Measurements from ENCODE around the gene MEP1A. TPM values are rescaled to one million over a fixed set of nuclear protein-coding genes. Genes with fewer than 3 reads are reported as not detected.

The MEP1A gene
- polyA plus RNA-seq, 2 of the 4 experiments (the other 2 are of a cell fraction) = not detected

GRCh38 chr6:46848684-46849360 lies 55.6 kb downstream of the MEP1A start:
- Histone ChIP-seq H3K27ac (peak overlapping the region; percentile 41 to 44; a peak in 2 of 6 replicates), H3K4me1 (0 out of 3 replicates have a peak, but pooled peaks cover 3% of the 10 kb centered on the region), H3K9me3 (no peaks in the 10 kb centered on the region), H3K4me3 (0 out of 3 replicates have a peak overlapping the region, but pooled peaks have one; percentile 22), H3K4me2 (peak overlapping the region; percentile 89)
- no peak for FAIRE-seq
- peak; percentile 99 to 100 for ATAC-seq
- TF ChIP-seq ZFP36 (IDR thresholded peaks at IDR 0.05; ENCODE audit: borderline replicate concordance, partially characterized antibody) (no peak), E2F6 (IDR thresholded peaks at IDR 0.05; ENCODE audit: borderline replicate concordance, low read depth) (0 out of 2 replicates have a peak, but pooled peaks have one; percentile 23), NR3C1 (IDR thresholded peaks at IDR 0.05) (no peak), RAD21 (conservative IDR thresholded peaks at IDR 0.05 in 1 of 2, IDR thresholded peaks at IDR 0.05 in 1 of 2) (peak; percentile 91 to 97), BCL3 (IDR thresholded peaks at IDR 0.05) (no peak), KDM1A (IDR thresholded peaks at IDR 0.05; ENCODE audit: low read depth) (no peak), HDAC2 (IDR thresholded peaks at IDR 0.05) (no peak), CHD2 (IDR thresholded peaks at IDR 0.05; ENCODE audit: low read length, partially characterized antibody) (no peak), CHD4 (IDR thresholded peaks at IDR 0.05; ENCODE audit: borderline replicate concordance) (no peak), POLR2AphosphoS2 (conservative IDR thresholded peaks at IDR 0.05; ENCODE audit: low read length) (no peak), HOXB13 (CRISPR knock-in tag; IDR thresholded peaks at IDR 0.05; ENCODE audit: low read depth) (no peak), GATA3 (IDR thresholded peaks at IDR 0.05; ENCODE audit: borderline replicate concordance) (0 out of 2 replicates have a peak, but pooled peaks have one; percentile 13), SMC3 (IDR thresholded peaks at IDR 0.05) (peak; percentile 95), PHF8 (IDR thresholded peaks at IDR 0.05; ENCODE audit: borderline replicate concordance, low read depth) (no peak), ELK1 (IDR thresholded peaks at IDR 0.05; ENCODE audit: low read depth, low read length) (no peak), EP300 (IDR thresholded peaks at IDR 0.05) (no peak), FOXS1 (CRISPR knock-in tag; IDR thresholded peaks at IDR 0.05) (no peak)
- TF ChIP-seq, protein P1, sequence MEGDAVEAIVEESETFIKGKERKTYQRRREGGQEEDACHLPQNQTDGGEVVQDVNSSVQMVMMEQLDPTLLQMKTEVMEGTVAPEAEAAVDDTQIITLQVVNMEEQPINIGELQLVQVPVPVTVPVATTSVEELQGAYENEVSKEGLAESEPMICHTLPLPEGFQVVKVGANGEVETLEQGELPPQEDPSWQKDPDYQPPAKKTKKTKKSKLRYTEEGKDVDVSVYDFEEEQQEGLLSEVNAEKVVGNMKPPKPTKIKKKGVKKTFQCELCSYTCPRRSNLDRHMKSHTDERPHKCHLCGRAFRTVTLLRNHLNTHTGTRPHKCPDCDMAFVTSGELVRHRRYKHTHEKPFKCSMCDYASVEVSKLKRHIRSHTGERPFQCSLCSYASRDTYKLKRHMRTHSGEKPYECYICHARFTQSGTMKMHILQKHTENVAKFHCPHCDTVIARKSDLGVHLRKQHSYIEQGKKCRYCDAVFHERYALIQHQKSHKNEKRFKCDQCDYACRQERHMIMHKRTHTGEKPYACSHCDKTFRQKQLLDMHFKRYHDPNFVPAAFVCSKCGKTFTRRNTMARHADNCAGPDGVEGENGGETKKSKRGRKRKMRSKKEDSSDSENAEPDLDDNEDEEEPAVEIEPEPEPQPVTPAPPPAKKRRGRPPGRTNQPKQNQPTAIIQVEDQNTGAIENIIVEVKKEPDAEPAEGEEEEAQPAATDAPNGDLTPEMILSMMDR (IDR thresholded peaks at IDR 0.05) = peak; percentile 83
- ChIA-PET CTCF (interaction anchor here (0.6 to 3.2 kb wide), 42 partner anchors 12 to 584 kb away, joined by 3 to 41 read pairs (median 4); partner anchors contain the start of genes ADGRF1 and ADGRF5), POLR2A (no interaction called here)
- peak; percentile 29 to 70 for DNase-seq (ENCODE audit: low read depth in 1 of 2, low spot score in 1 of 2)
- 17% methylated on average over 8 of the region's 25 CpGs for WGBS (ENCODE audit: missing lambda C conversion rate)

DNA sequence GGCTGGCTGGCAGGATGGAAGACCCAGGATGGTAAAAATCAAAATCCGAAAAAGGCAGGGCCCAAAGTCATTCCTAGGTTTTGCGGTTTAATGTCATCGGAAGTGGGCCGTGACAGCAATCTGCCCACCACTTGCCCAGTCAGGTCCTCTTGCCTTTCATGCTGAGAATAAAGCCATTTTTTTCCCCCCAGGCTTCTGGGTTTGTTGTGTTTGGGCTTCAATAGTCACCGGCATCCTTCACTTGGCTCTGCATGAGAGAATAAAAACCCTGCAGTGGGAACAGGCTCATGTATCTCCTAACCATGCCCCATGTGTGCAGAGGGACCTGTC lies 56.1 kb downstream of the MEP1A start:
- ATAC-seq = 0 out of 6 replicates have a peak, but pooled peaks of 1 of the 2 experiments have one; percentile 15
- CTCF ChIA-PET = interaction anchor here (0.6 to 3.2 kb wide), 29 partner anchors 11 to 584 kb away, joined by 3 to 41 read pairs (median 4); partner anchors contain the start of genes ADGRF1 and ADGRF5
- POLR2A ChIA-PET = no interaction called here
- TF ChIP-seq, protein P2, sequence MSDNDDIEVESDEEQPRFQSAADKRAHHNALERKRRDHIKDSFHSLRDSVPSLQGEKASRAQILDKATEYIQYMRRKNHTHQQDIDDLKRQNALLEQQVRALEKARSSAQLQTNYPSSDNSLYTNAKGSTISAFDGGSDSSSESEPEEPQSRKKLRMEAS (IDR thresholded peaks at IDR 0.05) = no peak
- TF ChIP-seq POLR2AphosphoS2 (conservative IDR thresholded peaks at IDR 0.05; ENCODE audit: low read length) (no peak), FOSL2 (IDR thresholded peaks at IDR 0.05) (no peak), FOSL2 (CRISPR knock-in tag; IDR thresholded peaks at IDR 0.05) (no peak), HOXB13 (CRISPR knock-in tag; IDR thresholded peaks at IDR 0.05; ENCODE audit: low read depth) (no peak), ZSCAN20 (CRISPR knock-in tag; IDR thresholded peaks at IDR 0.05) (no peak), EHF (CRISPR knock-in tag; IDR thresholded peaks at IDR 0.05) (no peak), MAZ (IDR thresholded peaks at IDR 0.05; ENCODE audit: borderline replicate concordance, low read depth, low read length) (no peak), RAD21 (conservative IDR thresholded peaks at IDR 0.05 in 1 of 2, IDR thresholded peaks at IDR 0.05 in 1 of 2) (no peak), ATOH8 (CRISPR knock-in tag; IDR thresholded peaks at IDR 0.05; ENCODE audit: low read depth) (no peak), RFX5 (IDR thresholded peaks at IDR 0.05) (no peak), FOSB (CRISPR knock-in tag; IDR thresholded peaks at IDR 0.05) (no peak)

More for the DNA sequence above, 56.1 kb downstream of the MEP1A start:
- Histone ChIP-seq H3K4me3 (no peak overlapping the region), H3K27ac (0 out of 6 replicates have a peak overlapping the region, but pooled peaks of 1 of the 2 experiments have one; percentile 14), H3K4me1 (0 out of 3 replicates have a peak, but pooled peaks cover 3% of the 10 kb centered on the region), H3K4me2 (peak overlapping the region; percentile 89), H3K9me3 (no peaks in the 10 kb centered on the region)
- WGBS (ENCODE audit: missing lambda C conversion rate) = 59% methylated on average over 4 of the region's 5 CpGs
- DNase-seq (ENCODE audit: low read depth in 1 of 2, low spot score in 1 of 2) (no peak), FAIRE-seq (no peak)

Data from A549 (cell line).